ENCODE measurements around the gene MISP.

GRCh38 chr19:810077-810855 lies 59.4 kb downstream of the MISP start:
- TF ChIP-seq ZNF274 (IDR thresholded peaks at IDR 0.05; ENCODE audit: low read depth, low read length) = no peak
- no peak for TF ChIP-seq YY1 (IDR thresholded peaks at IDR 0.05; ENCODE audit: insufficient read depth, insufficient read length)
- TF ChIP-seq SUZ12 (IDR thresholded peaks at IDR 0.05; ENCODE audit: extremely low read depth, insufficient read depth, insufficient read length) = no peak
